Fibroblast of villous mesenchyme (primary cell): ENCODE measurements around the gene ZNF319. TPM values are rescaled to one million over a fixed set of nuclear protein-coding genes. Genes with fewer than 3 reads are reported as not detected.

Experiments
- DNase-seq: peaks from one replicate; pipeline ENCODE4 v3.0.0-alpha.2; 2010; ENCODE audit warnings: low read depth
- H3K4me3 ChIP-seq: 2 replicates; pipeline ENCODE4 v1.5.1; 2011; ENCODE audit warnings: low read depth, mild to moderate bottlenecking, low read length
- CTCF ChIP-seq: IDR thresholded peaks from 2 replicates; pipeline ENCODE4 v1.5.1; 2012; ENCODE audit warnings: low read depth, mild to moderate bottlenecking, low read length; ENCODE audit not compliant: insufficient read depth
- total RNA-seq: library from RNA; depleted of rRNA; stranded (reverse); fragments of >200 nt; gene quantifications from 2 replicates; pipeline ENCODE4 v1.2.3, GENCODE V29; 2012

The ZNF319 gene
- total RNA-seq, 1 donor: 6.0 TPM

- no peak overlapping the region for H3K4me3 ChIP-seq
- DNase-seq: no peak
- no peak for TF ChIP-seq CTCF
Observed at GRCh38 chr16:57956924-57957672, 43.4 kb downstream of the ZNF319 start.

GRCh38 chr16:57956270-57956808 lies 44.1 kb downstream of the ZNF319 start:
- no peak for TF ChIP-seq CTCF
- H3K4me3 ChIP-seq: no peak overlapping the region
- no peak for DNase-seq

GRCh38 chr16:57955572-57956188 lies 44.8 kb downstream of the ZNF319 start:
- peak; percentile 11 for DNase-seq
- H3K4me3 ChIP-seq: no peak overlapping the region
- TF ChIP-seq CTCF: no peak

- no peak overlapping the region for H3K4me3 ChIP-seq
- no peak for TF ChIP-seq CTCF
- DNase-seq: no peak
Observed at GRCh38 chr16:57953857-57954256, 46.6 kb downstream of the ZNF319 start.

- no peak overlapping the region for H3K4me3 ChIP-seq
- DNase-seq: no peak
- TF ChIP-seq CTCF: no peak
Observed at GRCh38 chr16:57952909-57953308, 47.6 kb downstream of the ZNF319 start.

GRCh38 chr16:57951204-57951960 lies 49.1 kb downstream of the ZNF319 start:
- no peak for DNase-seq
- no peak for TF ChIP-seq CTCF
- no peak overlapping the region for H3K4me3 ChIP-seq
